Suprapubic skin (tissue), 4 donors: ENCODE results near the gene YPEL2. TPM values are rescaled to one million over a fixed set of nuclear protein-coding genes. Genes with fewer than 3 reads are reported as not detected.

ENCODE experiments used
- DNase-seq, 2 donors: peaks; one replicate each; pipeline ENCODE4 v3.0.0-alpha.2; 2019; ENCODE audit warnings: low spot score in 2 of 2
- H3K27ac ChIP-seq: fragments of 200-600 bp; sonication (generic); one replicate; pipeline ENCODE4 v1.5.1; 2019
- H3K27me3 ChIP-seq: fragments of 200-600 bp; sonication (generic); one replicate; pipeline ENCODE4 v1.5.1; 2019
- H3K36me3 ChIP-seq: fragments of 200-600 bp; sonication (generic); one replicate; pipeline ENCODE4 v1.5.1; 2019
- H3K4me1 ChIP-seq: fragments of 200-600 bp; sonication (generic); one replicate; pipeline ENCODE4 v1.5.1; 2019
- H3K4me3 ChIP-seq: fragments of 200-600 bp; sonication (generic); one replicate; pipeline ENCODE4 v1.5.1; 2019; ENCODE audit warnings: mild to moderate bottlenecking
- H3K9me3 ChIP-seq: fragments of 200-600 bp; sonication (generic); one replicate; pipeline ENCODE4 v1.5.1; 2019
- EP300 ChIP-seq: sonication (generic); formaldehyde crosslinking; IDR thresholded peaks from one replicate; pipeline ENCODE4 v1.6.1; 2017; ENCODE audit warnings: antibody characterized with exemption
- POLR2A ChIP-seq, 2 donors: fragments of 450-650 bp; IDR thresholded peaks; one replicate each; pipeline ENCODE4 v1.6.1; 2017; ENCODE audit warnings: antibody characterized with exemption in 2 of 2, mild to moderate bottlenecking in 2 of 2, moderate library complexity in 2 of 2
- POLR2AphosphoS5 ChIP-seq, 3 donors: sonication (generic); formaldehyde crosslinking; IDR thresholded peaks; one replicate each; pipeline ENCODE4 v1.6.1; 2017; ENCODE audit warnings: antibody characterized with exemption in 3 of 3
- WGBS: methylation state at CpG from one replicate; pipeline ENCODE4 v1.1.5; 2018; 5-methylcytosine and 5-hydroxymethylcytosine counted together
- total RNA-seq, 4 donors: library from RNA; depleted of rRNA; stranded (reverse); fragments of >200 nt; gene quantifications; one replicate each; pipeline ENCODE4 v1.1.0, GENCODE V29; 2016
- TF ChIP-seq, protein P1 (sequence below), 2 donors: fragments of 200-600 bp in 1 of 2; fragments of 450-650 bp in 1 of 2; sonication (generic) in 1 of 2; IDR thresholded peaks; one replicate each; pipeline ENCODE4 v1.5.1; 2016 to 2019; ENCODE audit warnings: antibody characterized with exemption in 2 of 2, mild to moderate bottlenecking in 1 of 2, moderate library complexity in 1 of 2

The YPEL2 gene
- total RNA-seq, 4 donors from 2014 or later: 16.7 to 33.6 (median 21.3) TPM

DNA sequence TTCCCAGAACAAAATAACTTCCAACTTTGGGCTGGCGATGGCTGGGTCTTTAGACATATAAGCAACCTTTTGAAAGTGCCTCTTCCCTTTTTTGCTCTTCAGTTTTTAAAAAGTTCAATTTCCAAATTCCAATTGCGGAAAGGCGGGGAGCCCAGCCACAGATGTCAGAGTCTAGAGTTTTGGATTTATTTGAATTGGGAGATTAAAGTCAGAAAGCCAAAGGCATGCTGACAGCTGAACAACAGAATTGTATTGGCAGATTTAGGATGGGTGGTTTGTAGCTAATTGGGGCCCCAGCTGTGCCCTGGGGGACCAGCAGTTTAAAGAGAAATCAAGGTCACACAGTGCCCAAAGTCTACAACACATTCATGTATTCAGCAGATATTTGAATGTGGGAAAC, 10.5 kb downstream of the YPEL2 start:
- Histone ChIP-seq H3K4me3 (no peak overlapping the region), H3K9me3 (no peaks in the 10 kb centered on the region), H3K27ac (no peak overlapping the region), H3K27me3 (no peaks in the 10 kb centered on the region), H3K36me3 (no peaks in the 10 kb centered on the region), H3K4me1 (peaks cover 32% of the 10 kb centered on the region)
- no peak for DNase-seq
- 66% methylated on average over 3 of the region's 3 CpGs for WGBS
- TF ChIP-seq EP300 (no peak), POLR2A (IDR thresholded peaks at IDR 0.05) (no peak), POLR2AphosphoS5 (IDR thresholded peaks at IDR 0.05) (no peak)
- TF ChIP-seq, protein P1, sequence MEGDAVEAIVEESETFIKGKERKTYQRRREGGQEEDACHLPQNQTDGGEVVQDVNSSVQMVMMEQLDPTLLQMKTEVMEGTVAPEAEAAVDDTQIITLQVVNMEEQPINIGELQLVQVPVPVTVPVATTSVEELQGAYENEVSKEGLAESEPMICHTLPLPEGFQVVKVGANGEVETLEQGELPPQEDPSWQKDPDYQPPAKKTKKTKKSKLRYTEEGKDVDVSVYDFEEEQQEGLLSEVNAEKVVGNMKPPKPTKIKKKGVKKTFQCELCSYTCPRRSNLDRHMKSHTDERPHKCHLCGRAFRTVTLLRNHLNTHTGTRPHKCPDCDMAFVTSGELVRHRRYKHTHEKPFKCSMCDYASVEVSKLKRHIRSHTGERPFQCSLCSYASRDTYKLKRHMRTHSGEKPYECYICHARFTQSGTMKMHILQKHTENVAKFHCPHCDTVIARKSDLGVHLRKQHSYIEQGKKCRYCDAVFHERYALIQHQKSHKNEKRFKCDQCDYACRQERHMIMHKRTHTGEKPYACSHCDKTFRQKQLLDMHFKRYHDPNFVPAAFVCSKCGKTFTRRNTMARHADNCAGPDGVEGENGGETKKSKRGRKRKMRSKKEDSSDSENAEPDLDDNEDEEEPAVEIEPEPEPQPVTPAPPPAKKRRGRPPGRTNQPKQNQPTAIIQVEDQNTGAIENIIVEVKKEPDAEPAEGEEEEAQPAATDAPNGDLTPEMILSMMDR (IDR thresholded peaks at IDR 0.05): no peak

DNA sequence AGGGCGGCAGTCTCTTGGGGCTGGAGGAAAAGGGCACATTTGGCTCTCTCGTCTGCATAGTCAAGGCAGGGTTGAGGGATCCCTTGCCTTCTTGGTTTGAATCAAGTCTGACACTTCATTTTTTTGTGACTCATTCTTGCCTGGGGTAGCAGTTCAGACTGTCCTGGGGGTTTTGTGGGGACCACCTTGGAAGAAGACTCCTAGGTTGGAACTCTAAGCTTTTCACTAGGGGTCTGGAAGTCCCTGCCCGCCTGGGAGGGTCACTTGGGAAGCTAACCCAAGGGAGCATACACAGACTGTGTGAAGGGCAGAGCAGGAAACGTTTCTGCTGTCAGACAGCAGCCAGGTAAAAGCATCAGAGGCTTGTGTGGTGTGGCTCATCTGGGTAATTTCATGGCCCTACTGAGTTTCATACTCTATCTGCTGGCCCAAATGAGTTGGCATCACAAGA, 11.3 kb downstream of the YPEL2 start:
- Histone ChIP-seq H3K27me3 (no peaks in the 10 kb centered on the region), H3K4me1 (peaks cover 33% of the 10 kb centered on the region), H3K27ac (no peak overlapping the region), H3K4me3 (no peak overlapping the region), H3K9me3 (no peaks in the 10 kb centered on the region), H3K36me3 (no peaks in the 10 kb centered on the region)
- TF ChIP-seq, protein P1 (IDR thresholded peaks at IDR 0.05): no peak
- no peak for TF ChIP-seq POLR2A (IDR thresholded peaks at IDR 0.05)
- no peak for TF ChIP-seq EP300
- TF ChIP-seq POLR2AphosphoS5 (IDR thresholded peaks at IDR 0.05): no peak
- no peak for DNase-seq
- 70% methylated on average over 4 of the region's 4 CpGs for WGBS

DNA sequence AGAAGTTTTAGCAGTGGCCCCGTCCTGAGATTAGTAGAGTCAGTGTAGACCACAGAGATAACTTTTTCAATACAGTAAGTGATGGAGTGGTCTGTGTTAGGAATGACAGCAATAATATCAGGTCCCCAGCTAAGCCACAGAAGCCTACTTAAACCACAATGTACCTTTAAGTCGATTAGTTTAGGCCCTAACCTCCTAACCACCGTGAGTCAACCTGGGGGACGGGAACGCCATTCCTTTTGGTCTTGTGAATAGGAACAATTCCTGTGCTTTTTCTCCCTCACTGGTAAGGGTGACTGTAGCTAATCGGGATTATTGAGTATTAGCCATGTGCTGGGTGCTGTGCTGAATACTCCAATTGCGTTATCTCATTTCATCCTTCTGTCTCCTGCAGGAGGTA, 14.0 kb downstream of the YPEL2 start:
- Histone ChIP-seq H3K36me3 (no peaks in the 10 kb centered on the region), H3K4me1 (peaks cover 37% of the 10 kb centered on the region), H3K27me3 (no peaks in the 10 kb centered on the region), H3K9me3 (no peaks in the 10 kb centered on the region), H3K4me3 (no peak overlapping the region), H3K27ac (no peak overlapping the region)
- WGBS: 90% methylated on average over 7 of the region's 7 CpGs
- TF ChIP-seq EP300: no peak
- TF ChIP-seq POLR2A (IDR thresholded peaks at IDR 0.05): no peak
- TF ChIP-seq, protein P1 (IDR thresholded peaks at IDR 0.05): no peak
- no peak for TF ChIP-seq POLR2AphosphoS5 (IDR thresholded peaks at IDR 0.05)
- no peak for DNase-seq

DNA sequence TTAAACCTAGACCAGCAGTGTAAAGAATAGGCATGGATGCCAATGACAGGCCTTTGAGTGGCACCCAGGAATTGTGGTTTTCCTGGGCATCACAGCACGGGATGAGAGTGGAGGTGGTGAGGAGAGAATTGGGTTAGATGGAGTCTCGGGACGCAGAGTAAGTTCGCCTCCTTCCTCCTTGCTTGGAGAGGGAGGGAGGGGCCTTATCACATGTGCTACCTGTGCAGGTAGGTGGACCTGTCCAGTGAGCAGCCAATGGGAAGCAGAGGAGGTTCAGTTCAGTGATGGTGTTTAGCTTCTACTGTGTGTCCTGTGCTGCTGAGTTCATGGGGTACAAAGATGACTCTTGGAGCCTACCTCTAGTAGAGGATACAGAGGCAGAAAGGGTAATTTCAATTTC, 14.9 kb downstream of the YPEL2 start:
- Histone ChIP-seq H3K27ac (no peak overlapping the region), H3K9me3 (no peaks in the 10 kb centered on the region), H3K4me1 (peaks cover 41% of the 10 kb centered on the region), H3K4me3 (no peak overlapping the region), H3K27me3 (no peaks in the 10 kb centered on the region), H3K36me3 (no peaks in the 10 kb centered on the region)
- 89% methylated on average over 4 of the region's 4 CpGs for WGBS
- no peak for DNase-seq
- TF ChIP-seq POLR2A (IDR thresholded peaks at IDR 0.05) (no peak), POLR2AphosphoS5 (IDR thresholded peaks at IDR 0.05) (no peak), EP300 (no peak)
- TF ChIP-seq, protein P1 (IDR thresholded peaks at IDR 0.05): no peak

DNA sequence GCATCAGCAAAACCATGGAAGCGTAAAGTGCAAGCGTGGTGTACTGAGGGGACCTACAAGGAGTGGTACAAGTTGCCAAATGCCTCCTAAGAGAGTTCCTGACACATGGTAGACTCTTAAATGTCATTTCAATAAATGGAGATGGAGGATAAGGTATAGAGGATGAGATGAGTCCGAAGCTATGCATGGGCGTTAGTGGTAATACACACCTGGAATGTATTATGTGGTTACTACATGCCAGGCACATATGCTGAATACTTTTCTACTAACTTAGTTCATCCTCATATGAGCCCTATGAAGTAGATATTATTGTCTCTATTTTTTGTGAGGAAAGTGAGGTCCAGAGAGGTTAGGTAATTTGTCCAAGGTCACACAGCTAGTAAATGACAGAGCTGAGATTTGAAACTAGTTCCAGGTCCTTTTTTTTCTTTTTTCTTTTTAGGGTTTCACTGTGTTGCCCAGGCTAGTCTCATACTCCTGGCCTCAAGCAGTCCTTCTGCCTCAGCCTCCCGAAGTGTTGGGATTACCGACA, 15.5 kb downstream of the YPEL2 start:
- Histone ChIP-seq H3K27me3 (no peaks in the 10 kb centered on the region), H3K27ac (no peak overlapping the region), H3K4me1 (peaks cover 37% of the 10 kb centered on the region), H3K9me3 (no peaks in the 10 kb centered on the region), H3K36me3 (no peaks in the 10 kb centered on the region), H3K4me3 (no peak overlapping the region)
- 88% methylated on average over 6 of the region's 6 CpGs for WGBS
- DNase-seq: no peak
- TF ChIP-seq, protein P1 (IDR thresholded peaks at IDR 0.05): no peak
- TF ChIP-seq EP300 (no peak), POLR2AphosphoS5 (IDR thresholded peaks at IDR 0.05) (no peak), POLR2A (IDR thresholded peaks at IDR 0.05) (no peak)
